Measurements from ENCODE around the gene SNX3.

DNA sequence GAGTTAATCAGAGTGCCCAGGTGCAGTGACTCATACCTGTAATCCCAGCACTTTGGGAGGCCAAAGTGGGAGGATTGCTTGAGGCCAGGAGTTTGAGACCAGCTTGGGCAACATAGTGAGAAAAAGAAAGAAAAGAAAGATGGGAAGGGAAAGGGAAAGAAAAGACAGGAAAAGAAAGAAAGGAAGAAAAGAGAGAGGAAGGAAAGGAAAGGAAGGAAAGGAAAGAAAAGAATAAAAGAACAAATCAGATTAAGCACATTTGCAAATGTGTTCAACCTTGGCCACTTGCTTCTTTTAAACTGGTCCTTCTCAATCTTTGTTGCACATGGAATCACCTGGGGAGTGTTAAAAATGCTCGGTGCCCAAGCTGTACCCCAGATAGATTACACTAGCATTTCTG is 67.0 kb downstream of the SNX3 start:
- TF ChIP-seq CTCF (IDR thresholded peaks at IDR 0.05) (no peak), POLR2A (IDR thresholded peaks at IDR 0.05) (no peak), EP300 (IDR thresholded peaks at IDR 0.05) (no peak)

Data from tibial nerve (tissue), 4 donors.